HG03175 (cell line): Measurements from ENCODE around the gene MAPK1IP1L.

ENCODE experiments used
- ATAC-seq: cut with Tn5 transposase; IDR thresholded peaks from one replicate; pipeline ENCODE4 v1.9.1; 2021; ENCODE audit warnings: mild to moderate bottlenecking, moderate library complexity; ENCODE audit not compliant: unreplicated experiment

The MAPK1IP1L gene

GRCh38 chr14:55094292-55095157 lies 43.1 kb downstream of the MAPK1IP1L start:
- no peak for ATAC-seq

- ATAC-seq, result peak; percentile 63
These were observed 46.6 kb downstream of the MAPK1IP1L start for GRCh38 chr14:55097881-55098560.

- no peak for ATAC-seq
These were observed 47.1 kb downstream of the MAPK1IP1L start for GRCh38 chr14:55098561-55098898.

GRCh38 chr14:55099756-55100155 lies 48.3 kb downstream of the MAPK1IP1L start:
- no peak for ATAC-seq

- no peak for ATAC-seq
These were observed 50.3 kb downstream of the MAPK1IP1L start for GRCh38 chr14:55101698-55102097.

- peak; percentile 82 for ATAC-seq
These were observed 50.7 kb downstream of the MAPK1IP1L start for GRCh38 chr14:55102141-55102621.

GRCh38 chr14:55103005-55103640 lies 51.7 kb downstream of the MAPK1IP1L start:
- ATAC-seq, result peak; percentile 29

- ATAC-seq, result no peak
These were observed 52.8 kb downstream of the MAPK1IP1L start for GRCh38 chr14:55103971-55104954.

- ATAC-seq, result no peak
These were observed 54.5 kb downstream of the MAPK1IP1L start for GRCh38 chr14:55105991-55106390.

GRCh38 chr14:55107766-55108554 lies 56.5 kb downstream of the MAPK1IP1L start:
- no peak for ATAC-seq

GRCh38 chr14:55109836-55110235 lies 58.4 kb downstream of the MAPK1IP1L start:
- ATAC-seq, result no peak

- no peak for ATAC-seq
These were observed 59.8 kb downstream of the MAPK1IP1L start for GRCh38 chr14:55111122-55111708.

GRCh38 chr14:55114720-55115119 lies 63.3 kb downstream of the MAPK1IP1L start:
- no peak for ATAC-seq

GRCh38 chr14:55115460-55115859 lies 64.0 kb downstream of the MAPK1IP1L start:
- ATAC-seq, result no peak

GRCh38 chr14:55115861-55116245 lies 64.4 kb downstream of the MAPK1IP1L start:
- no peak for ATAC-seq

- no peak for ATAC-seq
These were observed 65.0 kb downstream of the MAPK1IP1L start for GRCh38 chr14:55116246-55117030.

- ATAC-seq, result no peak
These were observed 66.5 kb downstream of the MAPK1IP1L start for GRCh38 chr14:55117803-55118441.

- ATAC-seq, result no peak
These were observed 67.3 kb downstream of the MAPK1IP1L start for GRCh38 chr14:55118761-55119160.
